WERI-Rb-1 (cell line): ENCODE data around the gene SS18L1.
A peak's percentile ranks its signal among the peaks of the same experiment; 100 is the strongest.
"Not testable (repeated sequence)": the region's sequence is repeated elsewhere in the genome, so short reads cannot be mapped to it uniquely, and the experiment has no call there.

Experiments used
- DNase-seq: peaks from one replicate; pipeline ENCODE4 v3.0.0-alpha.2; 2020
- H3K27ac ChIP-seq: fragments of 250-450 bp; sonication (Bioruptor Pico); 2 replicates; pipeline ENCODE4 v1.5.1; 2020; ENCODE audit warnings: mild to moderate bottlenecking, moderate library complexity
- H3K27me3 ChIP-seq: fragments of 250-450 bp; sonication (Bioruptor Pico); 2 replicates; pipeline ENCODE4 v1.5.1; 2021; ENCODE audit warnings: mild to moderate bottlenecking, low read depth, moderate library complexity; ENCODE audit not compliant: insufficient read depth, severe bottlenecking
- H3K36me3 ChIP-seq: fragments of 250-450 bp; sonication (Bioruptor Pico); 2 replicates; pipeline ENCODE4 v1.5.1; 2020; ENCODE audit warnings: mild to moderate bottlenecking, moderate library complexity
- H3K4me3 ChIP-seq: 2 replicates; pipeline ENCODE4 v1.5.1; 2011; ENCODE audit warnings: low read depth, mild to moderate bottlenecking, control low read depth, low read length
- H3K9me3 ChIP-seq: fragments of 250-450 bp; sonication (Bioruptor Pico); 2 replicates; pipeline ENCODE4 v1.5.1; 2021; ENCODE audit warnings: mild to moderate bottlenecking, moderate library complexity; ENCODE audit not compliant: severe bottlenecking
- TF ChIP-seq, protein P1 (sequence below): IDR thresholded peaks from 2 replicates; pipeline ENCODE4 v1.5.1; 2011; ENCODE audit warnings: low read depth, mild to moderate bottlenecking, control low read depth, inconsistent platforms, low read length

Gene SS18L1

GRCh38 chr20:62143957-62144825 lies 622 bp downstream of the SS18L1 start:
- peak overlapping the region; percentile 70 for H3K4me3 ChIP-seq
- peak; percentile 46 for DNase-seq
- H3K27me3 ChIP-seq = no peaks in the 10 kb centered on the region
- H3K36me3 ChIP-seq = peaks cover 38% of the 10 kb centered on the region
- H3K27ac ChIP-seq = peak overlapping the region; percentile 54
- TF ChIP-seq, protein P1, sequence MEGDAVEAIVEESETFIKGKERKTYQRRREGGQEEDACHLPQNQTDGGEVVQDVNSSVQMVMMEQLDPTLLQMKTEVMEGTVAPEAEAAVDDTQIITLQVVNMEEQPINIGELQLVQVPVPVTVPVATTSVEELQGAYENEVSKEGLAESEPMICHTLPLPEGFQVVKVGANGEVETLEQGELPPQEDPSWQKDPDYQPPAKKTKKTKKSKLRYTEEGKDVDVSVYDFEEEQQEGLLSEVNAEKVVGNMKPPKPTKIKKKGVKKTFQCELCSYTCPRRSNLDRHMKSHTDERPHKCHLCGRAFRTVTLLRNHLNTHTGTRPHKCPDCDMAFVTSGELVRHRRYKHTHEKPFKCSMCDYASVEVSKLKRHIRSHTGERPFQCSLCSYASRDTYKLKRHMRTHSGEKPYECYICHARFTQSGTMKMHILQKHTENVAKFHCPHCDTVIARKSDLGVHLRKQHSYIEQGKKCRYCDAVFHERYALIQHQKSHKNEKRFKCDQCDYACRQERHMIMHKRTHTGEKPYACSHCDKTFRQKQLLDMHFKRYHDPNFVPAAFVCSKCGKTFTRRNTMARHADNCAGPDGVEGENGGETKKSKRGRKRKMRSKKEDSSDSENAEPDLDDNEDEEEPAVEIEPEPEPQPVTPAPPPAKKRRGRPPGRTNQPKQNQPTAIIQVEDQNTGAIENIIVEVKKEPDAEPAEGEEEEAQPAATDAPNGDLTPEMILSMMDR = no peak
- no peaks in the 10 kb centered on the region for H3K9me3 ChIP-seq

GRCh38 chr20:62145688-62146018 lies 2.1 kb downstream of the SS18L1 start:
- Histone ChIP-seq H3K27me3 (no peaks in the 10 kb centered on the region), H3K36me3 (peaks cover 29% of the 10 kb centered on the region), H3K27ac (no peak overlapping the region), H3K4me3 (no peak overlapping the region), H3K9me3 (no peaks in the 10 kb centered on the region)
- DNase-seq = no peak
- TF ChIP-seq, protein P1 = no peak

DNA sequence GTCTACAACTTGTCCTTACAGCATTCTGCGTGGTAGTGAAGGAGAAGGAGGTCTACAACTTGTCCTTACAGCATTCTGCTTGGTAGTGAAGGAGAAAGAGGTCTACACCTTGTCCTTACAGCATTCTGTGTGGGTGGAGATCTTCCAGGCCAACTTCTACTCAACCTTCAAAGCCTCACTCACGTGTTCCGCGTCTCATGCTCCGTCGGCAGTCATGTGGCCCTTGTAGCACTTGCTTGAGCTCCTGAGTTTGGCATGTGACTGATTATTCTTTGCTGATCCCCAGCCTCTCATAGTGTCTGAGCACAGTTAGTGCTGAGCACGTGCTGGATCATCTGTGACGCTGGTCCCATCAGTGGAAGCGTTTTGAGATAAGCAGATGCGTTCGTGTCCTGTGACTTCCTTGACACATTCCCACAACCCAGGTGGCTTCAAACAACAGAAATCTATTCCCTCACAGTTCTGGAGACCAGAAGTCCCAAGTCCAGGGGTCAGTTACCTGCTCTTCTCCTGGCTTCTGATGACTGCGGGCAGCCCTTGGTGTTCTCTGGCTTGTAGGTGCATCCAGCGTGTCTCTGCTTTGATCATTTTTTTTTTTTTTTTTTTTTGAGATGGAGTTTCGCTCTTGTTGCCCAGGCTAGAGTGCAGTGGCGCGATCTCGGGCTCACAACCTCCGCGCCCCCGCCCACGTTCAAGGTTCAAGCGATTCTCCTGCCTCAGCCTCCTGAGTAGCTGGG lies 2.6 kb downstream of the SS18L1 start:
- peaks cover 24% of the 10 kb centered on the region for H3K36me3 ChIP-seq
- no peak for DNase-seq
- no peaks in the 10 kb centered on the region for H3K27me3 ChIP-seq
- no peak overlapping the region for H3K27ac ChIP-seq
- TF ChIP-seq, protein P1 = no peak
- H3K4me3 ChIP-seq = no peak overlapping the region
- no peaks in the 10 kb centered on the region for H3K9me3 ChIP-seq

DNA sequence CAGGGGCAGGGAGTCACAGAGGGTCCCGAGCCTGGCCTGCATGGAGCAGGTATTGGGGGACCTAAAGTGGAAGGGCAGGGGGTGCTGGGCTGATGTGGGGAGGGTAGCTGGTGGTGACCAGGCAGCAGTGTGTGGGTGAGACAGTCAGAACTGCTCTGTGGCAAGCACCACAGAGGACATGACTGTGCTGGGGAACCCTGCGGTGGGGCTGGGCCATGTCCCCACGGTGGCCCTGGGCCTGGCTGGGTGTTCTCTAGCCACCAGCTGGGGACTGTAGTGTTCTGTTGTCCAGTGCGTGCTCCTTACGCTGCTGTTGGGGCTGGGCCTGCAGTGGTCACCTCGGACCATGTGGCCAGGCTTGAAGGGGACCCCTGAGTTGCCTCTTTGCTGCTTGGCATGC lies 3.6 kb downstream of the SS18L1 start:
- TF ChIP-seq, protein P1 = no peak
- Histone ChIP-seq H3K27me3 (no peaks in the 10 kb centered on the region), H3K36me3 (peaks cover 21% of the 10 kb centered on the region), H3K4me3 (no peak overlapping the region), H3K27ac (no peak overlapping the region), H3K9me3 (no peaks in the 10 kb centered on the region)
- no peak for DNase-seq

DNA sequence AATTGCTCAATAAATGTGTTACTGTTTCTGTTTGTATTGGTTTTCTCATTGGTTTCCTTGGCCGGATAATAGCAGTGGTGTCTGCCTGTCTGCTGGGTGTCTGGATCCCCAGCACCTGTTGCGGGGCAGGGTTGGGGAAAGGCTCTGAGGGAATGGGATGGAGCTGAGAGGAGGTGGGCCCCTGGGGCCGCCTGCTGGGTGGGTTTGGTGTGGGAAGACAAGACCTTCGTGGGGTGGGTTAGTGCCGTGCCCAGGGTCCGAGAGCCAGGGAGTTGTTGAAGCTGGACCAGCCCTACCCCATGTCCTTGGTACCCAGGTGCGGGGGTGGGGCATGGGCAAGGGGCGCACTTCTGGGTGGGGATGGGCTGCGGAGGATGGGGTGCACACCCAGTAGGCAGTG lies 4.0 kb downstream of the SS18L1 start:
- Histone ChIP-seq H3K27me3 (no peaks in the 10 kb centered on the region), H3K27ac (no peak overlapping the region), H3K9me3 (no peaks in the 10 kb centered on the region), H3K4me3 (no peak overlapping the region), H3K36me3 (peaks cover 23% of the 10 kb centered on the region)
- TF ChIP-seq, protein P1 = no peak
- DNase-seq = no peak

DNA sequence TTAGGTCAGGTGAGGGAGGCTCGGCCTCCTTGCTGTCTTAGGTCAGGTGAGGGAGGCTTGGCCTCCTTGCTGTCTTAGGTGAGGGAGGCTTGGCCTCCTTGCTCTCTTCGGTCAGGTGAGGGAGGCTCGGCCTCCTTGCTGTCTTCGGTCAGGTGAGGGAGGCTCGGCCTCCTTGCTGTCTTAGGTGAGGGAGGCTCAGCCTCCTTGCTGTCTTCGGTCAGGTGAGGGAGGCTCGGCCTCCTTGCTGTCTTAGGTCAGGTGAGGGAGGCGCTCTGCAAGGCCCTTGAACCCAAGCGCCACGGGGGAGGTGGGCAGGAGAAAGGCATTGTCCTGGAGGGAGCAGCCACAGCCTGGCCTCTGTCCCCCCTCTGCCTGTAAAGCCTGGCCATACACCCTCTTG lies 4.8 kb downstream of the SS18L1 start:
- not testable (repeated sequence) for H3K27me3 ChIP-seq, H3K4me3 ChIP-seq, H3K9me3 ChIP-seq, H3K27ac ChIP-seq, DNase-seq
- peaks cover 31% of the 10 kb centered on the region for H3K36me3 ChIP-seq
